NCI-H2227 treated with DMSO at 0.1 percent for 48 hours (cell line): ENCODE measurements around the gene CUX1.
"Not testable (repeated sequence)": the region's sequence is repeated elsewhere in the genome, so short reads cannot be mapped to it uniquely, and the experiment has no call there.

Experiments used
- DNase-seq: peaks from one replicate; lab custom pipeline; 2025; lab: John Stamatoyannopoulos, UW

Gene CUX1

DNA sequence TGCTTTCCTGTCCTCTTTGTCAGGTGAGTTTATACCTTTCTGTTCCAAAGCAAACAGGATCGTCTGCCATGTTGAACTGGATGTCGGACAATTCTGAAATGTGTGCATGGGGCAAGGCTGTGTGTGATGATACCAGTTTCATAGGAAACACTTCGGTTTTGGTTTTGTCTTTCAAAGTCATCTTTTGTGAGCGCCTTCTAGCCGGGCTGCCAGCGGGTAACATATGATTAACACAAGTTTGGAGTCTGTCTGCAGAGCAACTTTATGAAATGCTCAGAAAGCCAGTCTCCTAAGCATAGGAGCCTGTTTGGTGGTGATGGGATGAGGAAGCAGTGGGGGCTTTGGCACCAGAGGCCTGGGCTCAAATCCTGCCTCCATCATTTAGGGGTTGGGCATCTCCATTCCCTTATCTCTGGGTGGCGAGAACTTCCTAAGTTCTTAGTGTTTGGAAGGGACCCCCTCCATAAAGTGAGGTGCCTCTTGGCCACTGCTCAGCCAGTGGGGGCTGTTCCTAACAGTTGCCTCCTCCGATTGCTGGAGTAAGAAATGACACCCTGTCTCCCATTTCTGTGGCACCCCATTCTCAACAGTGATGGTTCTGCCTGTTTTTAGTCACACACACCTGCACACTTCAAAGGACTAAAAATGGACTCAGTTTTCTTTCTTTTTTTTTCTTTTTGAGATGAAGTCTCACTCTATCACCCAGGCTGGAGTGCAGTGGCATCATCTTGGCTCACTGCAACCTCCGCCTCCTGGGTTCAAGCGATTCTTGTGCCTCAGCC lies 36.8 kb downstream of the CUX1 start:
- DNase-seq: no peak

DNA sequence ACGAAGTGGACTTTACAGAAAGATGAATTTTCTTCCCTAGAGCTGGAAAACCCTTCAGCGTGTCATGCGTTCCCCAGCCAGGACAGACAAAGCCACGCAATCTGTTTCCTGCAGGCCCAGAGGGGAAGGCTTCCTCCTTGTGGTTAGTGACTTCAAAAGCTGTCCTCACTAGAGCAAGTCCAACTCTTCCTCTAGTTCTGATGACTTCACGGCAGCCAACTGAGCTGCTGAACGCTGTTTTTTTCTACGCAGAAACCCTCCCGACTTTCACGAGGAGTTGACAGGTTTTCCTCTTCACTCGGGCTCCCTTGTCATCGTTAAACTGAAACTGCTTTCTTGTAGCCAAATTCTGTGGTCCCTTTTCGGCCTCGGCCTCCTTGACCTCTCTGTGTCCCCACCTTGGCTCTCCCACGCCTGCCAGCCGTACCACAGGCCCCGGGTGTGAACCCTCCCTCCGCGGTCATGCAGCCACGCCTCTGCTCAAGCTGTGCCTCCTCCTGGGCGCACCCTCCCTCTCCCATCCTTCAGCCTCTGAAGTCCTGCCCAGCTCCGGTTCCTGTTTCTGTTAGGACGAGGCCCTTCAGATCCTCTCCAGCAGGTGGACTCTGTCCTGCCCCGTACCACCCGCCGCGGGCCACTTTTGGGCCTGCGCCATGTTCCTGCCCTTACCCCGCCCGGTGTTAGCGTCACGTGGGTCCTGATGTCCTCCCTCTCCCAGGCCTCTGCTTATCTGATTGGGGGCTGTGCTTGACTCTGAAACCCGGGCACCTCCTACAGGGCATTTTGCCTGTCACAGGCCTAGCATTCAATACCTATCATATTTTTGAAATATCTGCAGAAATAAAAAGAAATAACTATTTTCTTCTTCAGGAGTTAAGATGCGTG lies 39.3 kb downstream of the CUX1 start:
- DNase-seq: peak; percentile 75

DNA sequence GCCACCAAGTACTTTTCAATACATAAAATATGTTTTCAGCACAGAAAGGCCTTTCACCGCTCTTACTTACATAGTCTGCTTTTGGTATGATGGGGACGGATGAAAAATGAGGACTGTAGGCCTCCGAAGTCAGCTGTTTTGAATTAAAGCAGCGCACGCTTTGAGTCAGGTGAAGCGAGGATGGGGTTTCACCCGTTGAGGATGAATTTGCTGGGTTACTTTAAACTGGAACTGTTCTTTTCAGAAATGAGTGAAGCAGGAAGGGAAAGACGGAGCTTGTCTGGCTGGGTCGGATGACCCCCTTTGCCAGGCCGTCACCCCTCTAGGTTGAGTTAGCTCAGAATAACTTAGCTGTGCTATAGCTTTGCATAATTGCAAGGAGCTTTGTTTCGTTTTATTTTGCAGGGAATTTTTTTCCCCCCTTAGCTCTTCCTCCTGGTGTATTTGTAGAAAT lies 40.0 kb downstream of the CUX1 start:
- DNase-seq: no peak

DNA sequence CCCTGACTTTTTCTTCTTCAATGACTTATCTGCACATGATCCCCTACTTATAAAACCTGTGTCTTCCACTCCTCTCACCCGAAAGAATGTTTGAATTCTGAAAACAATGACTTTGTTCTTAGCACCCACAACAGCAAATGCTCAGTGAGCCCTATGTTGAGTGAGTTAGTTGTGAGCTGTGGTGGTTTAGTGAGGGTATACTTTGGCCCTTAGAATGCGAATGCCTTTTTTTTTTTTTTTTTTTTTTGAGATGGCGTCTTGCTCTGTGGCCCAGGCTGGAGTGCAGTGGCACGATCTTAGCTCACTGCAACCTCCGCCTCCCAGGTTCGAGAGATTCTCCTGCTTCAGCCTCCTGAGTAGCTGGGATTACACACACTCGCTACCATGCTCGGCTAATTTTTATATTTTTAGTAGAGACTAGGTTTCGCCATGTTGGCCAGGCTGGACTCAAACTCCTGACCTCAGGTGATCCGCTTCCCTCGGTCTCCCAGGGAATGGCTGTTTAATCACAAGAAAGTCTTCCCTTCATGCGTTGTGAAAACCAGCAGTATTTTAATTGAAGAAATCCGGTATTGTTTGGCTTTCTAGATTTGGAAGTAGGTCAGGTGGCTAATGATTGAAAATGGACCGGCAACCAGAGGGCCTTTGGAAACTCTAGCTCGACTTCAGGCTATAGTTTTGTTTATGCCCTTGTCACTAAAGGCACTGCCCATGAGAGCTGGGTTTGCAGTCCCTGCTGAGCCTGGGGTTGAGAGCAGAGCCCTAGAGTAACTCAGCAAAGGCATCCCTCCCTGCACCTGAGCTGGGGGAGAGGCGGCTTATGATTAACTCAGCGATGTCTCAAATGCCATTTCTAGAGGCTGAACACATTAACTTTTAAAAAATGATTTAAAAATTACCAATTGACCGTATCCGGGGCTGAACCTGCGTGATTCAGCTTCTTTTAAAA lies 41.3 kb downstream of the CUX1 start:
- no peak for DNase-seq

DNA sequence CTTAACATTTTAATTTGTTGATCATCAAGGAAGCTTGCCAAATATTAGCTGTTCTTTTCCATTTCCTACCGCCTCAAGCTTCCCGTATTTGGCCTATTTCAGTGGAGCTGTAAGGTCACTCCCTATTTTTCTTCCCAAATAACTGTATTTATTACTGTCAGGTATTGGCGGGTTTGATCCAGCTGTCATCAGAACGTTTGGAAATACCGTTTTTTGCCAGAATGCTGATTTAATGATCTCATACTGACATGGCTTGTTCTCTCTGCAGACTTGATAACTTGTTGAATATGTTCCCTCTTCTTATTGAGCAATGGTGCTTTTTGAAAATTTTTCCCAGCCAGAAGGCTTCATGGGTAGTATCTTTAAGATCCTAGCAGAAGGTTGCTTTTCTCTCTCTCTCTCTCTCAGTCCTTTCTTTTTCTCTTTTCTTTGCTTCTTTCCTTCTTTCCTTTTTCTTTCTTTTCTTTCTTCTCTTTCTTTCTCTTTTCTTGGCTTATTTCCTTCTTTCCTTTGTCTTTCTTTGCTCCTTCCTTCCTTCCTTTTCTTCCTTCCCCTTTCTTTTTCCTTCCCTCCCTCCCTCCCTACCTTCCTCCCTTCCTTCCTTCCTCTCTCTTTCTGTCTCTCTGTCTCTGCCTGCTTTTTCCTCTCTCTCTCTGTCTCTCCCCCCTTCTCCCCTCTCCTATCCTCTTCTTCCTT lies 42.1 kb downstream of the CUX1 start:
- DNase-seq: no peak

DNA sequence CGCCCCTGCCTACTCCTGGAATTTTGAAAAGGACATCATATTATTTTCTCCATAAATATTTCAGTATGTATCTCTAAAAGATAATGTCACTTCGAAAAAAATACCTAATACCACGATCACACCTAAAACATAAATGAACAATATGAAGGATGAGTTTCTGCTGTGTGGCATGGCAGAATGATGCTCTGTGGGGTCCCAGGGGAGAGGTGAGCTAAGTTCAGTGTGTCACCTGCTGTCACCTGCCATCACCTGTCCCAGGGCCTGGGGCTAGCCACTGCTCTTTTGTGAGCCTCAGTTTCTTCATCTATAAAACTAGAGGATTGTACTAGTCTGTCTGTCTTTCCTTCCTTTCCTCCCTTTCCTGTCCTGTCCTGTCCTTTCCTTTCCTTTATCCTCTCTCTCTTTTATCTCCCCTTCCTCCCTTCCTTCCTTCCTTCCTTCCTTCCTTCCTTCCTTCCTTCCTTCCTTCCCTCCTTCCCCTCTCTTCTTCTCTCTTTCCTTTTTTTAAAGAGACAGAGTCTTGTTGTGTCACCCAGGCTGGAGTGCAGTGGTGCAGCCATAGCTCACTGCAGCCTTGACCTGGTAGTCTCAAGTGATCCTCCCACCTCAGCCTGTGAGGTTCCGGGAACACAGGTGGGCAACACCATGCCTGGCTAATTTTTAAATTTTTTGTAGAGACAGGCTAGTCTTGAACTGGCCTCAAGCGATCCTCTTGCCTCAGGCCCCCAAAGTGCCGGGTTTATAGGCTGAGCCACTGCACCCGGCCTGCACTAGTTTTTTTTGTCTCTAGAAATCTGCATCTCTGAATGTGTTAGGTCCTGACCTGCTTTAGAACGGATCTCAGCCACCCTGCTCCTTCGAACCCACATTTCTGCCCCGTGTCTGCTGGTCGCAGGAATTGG lies 43.1 kb downstream of the CUX1 start:
- no peak for DNase-seq

DNA sequence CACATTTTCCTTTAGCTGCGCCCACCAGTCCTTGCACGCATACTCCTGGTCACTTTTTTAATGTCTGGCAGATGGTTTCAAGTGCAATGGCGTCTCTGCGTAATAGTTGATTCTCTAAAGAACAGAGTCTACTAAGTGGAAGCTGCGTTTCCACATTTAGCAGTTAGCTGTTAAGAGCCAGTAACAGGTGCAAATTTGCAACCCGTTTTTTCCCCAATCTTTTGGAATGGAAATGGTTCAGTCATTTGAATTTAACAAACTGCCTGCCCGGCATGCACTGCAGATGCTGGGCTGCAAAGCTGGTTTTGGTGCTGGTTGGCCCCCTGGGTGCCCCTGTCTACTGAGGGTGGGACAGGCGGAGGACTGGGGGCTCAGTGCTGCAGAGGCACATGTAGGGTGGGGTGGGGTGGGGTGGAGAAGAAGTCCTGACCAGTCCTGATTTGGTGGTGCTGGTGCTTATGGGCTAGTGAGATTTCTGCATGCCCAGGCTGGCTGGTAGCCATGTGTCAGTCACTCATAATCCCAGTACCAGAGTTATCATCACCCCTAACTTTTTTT lies 43.9 kb downstream of the CUX1 start:
- DNase-seq: no peak

DNA sequence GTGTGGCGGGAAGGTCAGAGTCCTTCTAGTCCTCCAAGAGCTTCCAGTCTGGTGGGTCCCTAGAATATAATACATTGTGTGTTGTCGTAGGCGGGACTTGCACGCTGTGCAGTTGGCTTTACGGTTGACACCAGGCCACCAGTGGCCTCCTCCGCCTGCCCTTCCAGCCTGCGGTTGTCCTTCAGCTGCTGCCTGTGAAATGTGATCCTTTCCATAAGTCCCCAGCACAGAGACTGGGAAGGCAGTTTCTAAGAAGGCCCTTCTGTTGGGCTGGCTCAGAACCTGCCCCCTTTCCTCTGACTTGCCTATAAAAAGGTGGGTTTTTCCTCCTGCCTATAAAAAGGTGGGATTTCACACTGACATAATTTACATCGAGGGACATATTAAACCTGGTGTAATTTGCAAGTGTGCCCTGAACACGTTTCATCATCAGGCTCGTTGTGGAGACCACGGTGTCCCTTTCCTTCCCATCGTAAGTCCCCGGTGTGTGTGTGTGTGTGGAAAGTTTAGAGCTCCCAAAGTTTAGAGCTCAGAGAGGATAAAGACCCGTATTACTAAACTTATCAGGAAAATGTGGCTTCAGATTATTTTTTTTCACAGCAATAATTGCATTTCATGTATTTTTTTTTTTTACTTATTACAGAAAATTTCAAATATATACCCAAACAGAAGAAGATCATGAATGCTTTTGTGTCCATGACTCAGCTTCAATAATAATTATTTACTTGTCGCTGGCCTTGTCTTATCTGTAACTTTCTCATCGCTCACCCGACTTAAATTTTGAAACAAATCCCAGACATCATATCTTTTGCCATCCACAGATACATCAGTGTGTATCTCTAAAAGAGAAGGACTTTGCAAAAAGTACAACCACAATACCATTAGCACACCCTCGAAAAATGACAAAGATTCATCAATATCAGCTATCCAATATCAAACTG lies 45.1 kb downstream of the CUX1 start:
- DNase-seq: no peak

DNA sequence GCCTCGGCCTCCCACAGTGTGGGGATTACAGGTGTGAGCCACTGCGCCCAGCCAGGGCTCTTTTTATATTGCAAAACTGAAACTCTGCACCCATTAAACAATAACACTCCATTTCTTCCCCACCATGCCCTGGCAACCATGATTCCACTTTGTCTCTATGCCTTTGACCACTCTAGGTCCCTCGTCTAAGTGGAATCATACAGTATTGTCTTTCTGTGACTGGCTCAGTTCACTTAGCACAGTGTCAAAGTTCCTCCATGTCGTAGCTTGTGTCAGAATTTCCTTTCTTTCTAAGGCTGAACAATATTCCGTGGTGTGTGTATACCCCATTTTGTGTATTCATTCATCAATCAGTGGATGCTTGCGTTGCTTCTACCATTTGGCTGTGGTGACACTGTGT lies 46.2 kb downstream of the CUX1 start:
- DNase-seq: no peak

DNA sequence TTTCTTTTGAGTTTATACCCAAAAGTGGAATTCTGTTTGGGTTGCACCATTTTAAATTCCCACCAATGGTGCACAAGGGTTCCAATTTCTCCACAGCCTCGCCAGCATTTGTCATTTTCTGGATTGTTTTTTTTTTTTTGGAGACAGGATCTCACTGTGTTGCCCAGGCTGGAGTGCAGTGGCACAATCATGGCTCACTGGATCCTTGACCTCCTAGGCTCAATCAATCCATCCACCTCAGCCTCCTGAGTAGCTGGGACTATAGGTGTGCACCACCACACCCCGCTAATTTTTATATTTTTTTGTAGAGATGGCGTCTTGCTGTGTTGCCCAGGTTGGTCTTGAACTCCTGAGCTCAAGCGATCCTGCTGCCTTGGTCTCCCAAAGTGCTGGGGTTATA lies 46.6 kb downstream of the CUX1 start:
- no peak for DNase-seq

DNA sequence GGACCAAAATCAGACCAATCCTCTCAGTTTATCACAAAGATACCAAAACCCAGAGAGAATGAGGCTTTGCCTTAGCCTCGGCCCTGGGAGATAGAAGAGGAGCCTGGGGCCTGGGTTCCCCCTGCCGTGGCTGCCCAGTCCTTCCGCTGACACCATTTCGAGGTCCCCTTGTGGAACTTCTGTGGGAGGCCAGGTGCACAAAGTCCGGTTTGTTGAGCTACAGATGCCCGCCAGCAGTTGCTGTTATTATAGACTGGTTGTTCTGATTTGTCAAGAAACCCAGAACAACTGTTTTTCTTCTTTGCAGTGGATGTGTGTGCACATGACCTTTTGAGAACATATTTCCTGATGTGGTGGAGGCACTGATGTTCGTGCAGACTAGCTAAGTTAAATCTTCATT lies 47.6 kb downstream of the CUX1 start:
- DNase-seq: no peak

DNA sequence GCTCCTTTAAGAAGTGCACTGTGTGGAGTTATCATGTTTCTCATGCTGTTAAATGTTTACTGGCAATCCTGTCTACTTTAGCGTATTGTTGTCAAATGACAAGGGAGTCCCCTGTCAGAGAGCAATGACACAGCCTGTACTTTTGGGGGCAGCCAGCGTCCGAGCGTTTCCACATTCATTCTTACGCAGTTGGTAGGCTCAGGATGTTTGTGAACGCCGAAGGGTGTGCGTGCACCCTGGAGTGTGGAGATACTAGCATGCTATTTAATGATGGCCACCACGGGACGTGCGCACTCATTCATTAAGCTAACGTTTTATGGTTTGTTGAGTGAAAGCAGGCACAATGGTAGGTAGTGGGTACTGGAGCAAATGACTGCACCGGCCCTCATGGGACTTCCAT lies 48.0 kb downstream of the CUX1 start:
- DNase-seq: no peak

DNA sequence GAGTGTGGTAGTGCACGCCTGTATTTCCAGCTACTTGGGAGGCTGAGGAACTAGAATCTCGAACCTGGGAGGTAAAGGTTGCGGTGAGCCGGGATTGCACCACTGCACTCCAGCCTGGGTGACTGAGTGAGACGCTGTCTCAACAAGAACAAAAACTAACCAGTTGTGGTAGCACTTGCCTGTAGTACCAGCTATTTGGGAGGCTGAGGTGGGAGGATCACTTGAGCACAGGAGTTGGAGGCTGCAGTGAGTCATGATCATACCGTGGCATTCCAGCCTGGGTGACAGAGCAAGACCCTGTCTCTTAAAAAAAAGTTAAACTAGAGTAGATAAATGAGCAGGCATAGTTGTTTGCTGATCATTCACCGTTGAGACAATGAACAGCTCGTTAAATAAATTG lies 48.9 kb downstream of the CUX1 start:
- DNase-seq: no peak

DNA sequence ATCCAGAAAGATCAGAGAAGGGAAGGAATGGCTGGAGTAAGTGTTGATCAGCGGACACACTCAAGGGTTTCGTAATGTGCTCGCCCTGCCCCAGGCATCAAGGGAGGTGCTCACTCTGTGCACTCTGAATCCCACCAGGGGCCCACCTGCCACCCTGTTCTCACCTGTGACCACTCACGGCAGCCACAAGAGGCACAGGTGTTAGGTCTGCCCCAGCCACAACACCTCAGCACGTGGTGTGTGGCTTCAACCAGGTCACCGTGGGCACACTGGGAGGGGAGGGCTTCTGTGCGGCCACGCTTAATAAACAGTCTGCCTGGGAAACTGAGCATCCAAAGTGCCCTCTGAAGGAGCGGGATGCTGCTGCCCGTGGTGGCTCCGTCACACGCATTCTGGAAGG lies 49.8 kb downstream of the CUX1 start:
- no peak for DNase-seq

DNA sequence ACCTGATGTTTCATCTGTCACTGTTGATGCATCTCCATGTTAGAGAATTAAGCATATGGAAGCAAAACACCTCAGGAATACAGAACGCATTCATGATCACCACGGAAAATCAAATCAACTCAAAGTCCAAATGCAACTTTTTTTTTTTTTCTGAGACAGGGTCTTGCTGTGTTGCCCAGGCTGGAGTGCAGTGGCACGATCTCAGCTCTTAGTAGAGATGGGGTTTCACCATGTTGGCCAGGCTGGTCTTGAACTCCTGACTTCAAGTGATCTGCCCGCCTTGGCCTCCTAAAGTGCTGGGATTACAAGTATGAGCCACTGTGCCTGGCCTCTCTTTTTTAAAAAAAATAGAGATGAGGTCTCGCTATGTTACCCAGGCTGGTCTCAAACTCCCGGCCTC lies 50.3 kb downstream of the CUX1 start:
- DNase-seq: not testable (repeated sequence)

DNA sequence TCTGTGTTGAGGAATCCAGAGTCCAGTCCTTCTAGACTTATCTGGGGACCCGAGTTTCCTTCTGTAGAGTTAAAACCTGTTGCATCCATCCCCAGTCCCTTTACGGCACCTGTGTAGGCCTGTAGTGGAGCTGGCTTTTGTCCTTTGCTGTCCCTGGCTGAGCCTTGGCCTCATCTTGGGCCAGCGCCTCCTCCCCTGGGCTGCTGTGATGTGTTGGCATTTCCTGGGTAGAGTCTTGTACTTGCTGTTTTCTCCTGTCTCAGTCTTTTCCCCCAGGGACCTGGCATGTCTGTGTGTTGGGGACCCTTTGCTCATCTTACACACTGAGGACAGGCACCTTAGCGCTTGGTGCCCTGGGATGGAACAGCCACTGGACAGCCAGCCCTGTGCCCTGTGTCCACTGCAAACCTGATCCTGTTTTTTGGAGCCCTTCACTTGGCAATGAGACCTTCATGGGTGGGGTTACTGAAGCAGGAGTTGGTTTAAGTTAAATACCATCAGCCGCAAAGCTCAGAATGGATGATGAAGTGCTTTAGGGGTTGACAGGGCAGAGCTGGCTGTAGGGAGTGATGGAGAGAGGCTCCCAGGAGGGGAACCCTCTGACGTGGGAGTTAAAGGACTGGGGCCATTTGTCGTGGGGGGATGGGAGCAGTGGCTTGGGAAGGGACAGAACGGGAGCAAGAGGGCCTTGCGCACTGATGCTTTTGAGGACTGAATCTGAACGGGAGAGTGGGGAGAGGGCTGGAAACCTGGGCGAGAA lies 50.9 kb downstream of the CUX1 start:
- no peak for DNase-seq

DNA sequence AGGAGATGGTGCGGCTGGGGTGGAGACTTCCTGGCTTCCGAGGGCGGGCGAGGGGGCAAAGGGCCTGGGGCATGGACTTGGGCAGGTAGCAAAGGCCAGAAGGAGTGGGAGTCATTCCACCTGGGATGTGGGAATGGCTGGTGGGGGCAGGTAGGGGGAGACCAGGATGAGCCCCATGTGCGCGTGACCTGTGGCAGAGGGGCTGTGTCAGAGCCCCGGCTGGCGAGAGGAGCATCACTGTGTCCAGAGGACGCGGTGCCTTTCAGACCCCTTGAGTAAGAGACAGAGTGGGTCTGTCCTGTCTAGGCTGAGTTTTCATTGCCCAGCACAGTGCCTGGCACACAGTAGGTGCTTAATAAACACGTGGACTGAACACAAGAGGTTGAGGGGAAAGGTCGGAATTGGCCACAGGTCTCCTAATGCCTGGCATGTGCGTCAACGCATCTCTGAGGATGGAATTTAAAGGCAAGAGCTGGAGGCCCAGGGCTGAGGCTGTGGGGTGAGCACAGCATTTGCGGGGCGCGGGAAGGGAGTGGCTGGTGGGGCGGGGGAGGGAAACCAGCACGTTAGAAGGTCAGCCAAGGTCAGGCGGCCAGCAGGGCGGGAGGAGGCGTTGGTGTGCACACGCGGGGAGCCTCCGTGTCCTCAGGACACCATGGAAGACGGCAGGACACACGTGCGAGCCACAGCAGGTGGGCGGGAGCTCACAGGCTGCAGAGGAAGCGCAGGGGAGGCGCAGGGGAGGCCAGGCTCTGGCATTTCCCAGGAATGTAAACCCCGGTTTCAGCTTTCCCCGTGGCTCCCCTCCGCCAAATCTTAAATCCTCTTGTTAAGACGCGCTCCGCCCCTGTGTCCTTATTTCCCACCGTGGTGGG lies 51.8 kb downstream of the CUX1 start:
- no peak for DNase-seq
